Embryonic facial prominence (tissue), 1 donor: ENCODE results near the gene HADH.
A peak's percentile ranks its signal among the peaks of the same experiment; 100 is the strongest.
"Not testable (repeated sequence)": the region's sequence is repeated elsewhere in the genome, so short reads cannot be mapped to it uniquely, and the experiment has no call there.

ENCODE experiments used
- DNase-seq: peaks from one replicate; pipeline ENCODE4 v3.0.0-alpha.2; 2016; ENCODE audit errors: extremely low spot score

Gene HADH

DNA sequence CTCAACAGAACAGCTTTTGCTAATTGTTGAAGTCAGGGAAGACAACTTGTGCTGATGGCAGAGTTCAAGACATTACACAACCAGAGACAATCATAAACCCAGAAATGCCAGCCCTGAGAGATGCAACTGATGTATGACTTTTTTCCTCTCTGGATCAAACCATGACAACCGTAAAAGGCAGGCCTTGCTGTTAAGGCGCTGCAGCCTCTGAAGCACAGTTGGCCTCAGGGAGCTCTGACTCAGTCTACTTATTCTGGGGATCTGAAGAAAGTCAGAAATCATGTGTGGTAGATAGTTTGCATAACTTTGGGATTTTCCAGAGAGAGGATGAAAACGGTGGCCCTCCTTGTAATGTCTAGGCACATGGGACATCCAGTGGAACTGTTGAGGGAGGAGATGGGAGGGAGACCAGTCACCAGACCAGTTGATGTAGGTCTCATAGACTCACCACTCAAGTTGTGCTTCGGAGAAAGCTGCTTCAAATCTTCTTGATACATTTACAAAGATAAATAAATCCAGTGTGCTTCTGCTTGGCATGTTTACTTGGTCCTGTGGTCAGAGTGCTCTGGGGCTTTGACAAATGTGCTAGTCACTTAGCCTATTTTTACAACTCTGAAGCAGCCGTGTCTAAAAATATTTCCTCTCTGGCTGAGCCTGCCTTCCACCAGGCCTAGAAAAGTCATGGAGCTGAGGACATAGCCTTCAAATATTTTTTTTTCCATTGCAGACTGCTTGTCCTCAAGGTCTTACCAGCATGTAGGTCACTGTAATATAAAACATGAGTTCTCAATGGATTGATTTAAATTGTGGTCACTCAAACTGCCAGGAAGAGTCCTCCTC is 7.5 kb downstream of the HADH start:
- DNase-seq: no peak

GRCh38 chr4:107997794-107998193 is 8.1 kb downstream of the HADH start:
- DNase-seq: no peak

DNA sequence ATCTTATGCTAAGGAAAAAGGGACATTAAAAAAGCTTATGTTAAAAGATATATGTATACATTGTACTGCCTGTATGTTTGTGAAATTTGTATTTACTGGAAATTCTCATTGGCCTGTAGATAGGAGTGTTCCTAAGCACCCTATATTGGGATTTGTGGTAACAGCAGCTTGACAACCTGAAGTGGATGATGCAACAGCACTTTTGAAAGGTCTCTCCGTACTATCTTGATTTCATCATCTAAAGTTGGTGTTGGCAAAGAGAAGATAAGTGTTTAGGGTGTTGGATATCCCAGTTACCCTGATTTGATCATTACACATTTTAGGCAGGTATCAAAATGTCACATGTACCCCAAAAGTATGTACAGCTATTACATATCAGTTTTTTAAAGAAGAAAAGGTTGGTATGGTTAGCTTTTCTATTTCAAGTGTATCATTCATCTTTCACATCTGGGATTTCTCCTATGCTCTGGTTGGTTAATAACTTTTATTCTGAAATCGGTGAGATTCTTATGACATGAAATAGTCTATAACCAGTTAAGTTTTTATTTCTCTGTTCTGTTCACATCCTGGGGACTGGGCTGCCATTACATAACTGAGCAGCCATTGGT is 10.3 kb downstream of the HADH start:
- no peak for DNase-seq

GRCh38 chr4:108001540-108002135 is 11.9 kb downstream of the HADH start:
- no peak for DNase-seq

DNA sequence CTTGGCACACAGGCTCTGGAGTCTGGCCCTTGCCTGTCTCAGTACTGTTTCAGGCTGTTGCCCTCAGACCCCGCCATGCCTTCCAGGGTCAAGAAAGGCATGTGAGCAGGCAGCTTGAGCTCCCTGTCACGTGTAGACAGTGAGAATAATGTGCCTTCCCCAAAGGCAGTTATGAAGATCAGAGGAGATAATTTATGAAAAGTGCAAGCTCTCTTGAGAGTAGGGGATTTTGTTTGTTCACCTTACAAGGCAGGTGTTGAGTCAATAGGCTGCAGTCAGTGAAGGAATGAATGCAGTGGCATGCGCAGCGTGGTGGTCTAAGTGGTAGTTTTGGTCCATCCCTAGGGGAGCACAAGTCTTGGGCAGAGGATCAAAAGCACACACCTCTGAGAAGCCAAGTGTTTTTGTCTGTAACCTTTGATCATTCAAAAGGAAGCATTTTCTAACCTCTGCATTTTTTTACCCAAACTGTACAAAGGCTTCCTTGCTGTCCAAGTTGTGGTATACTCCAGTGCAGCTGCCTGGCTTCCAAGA is 14.4 kb downstream of the HADH start:
- DNase-seq: no peak

DNA sequence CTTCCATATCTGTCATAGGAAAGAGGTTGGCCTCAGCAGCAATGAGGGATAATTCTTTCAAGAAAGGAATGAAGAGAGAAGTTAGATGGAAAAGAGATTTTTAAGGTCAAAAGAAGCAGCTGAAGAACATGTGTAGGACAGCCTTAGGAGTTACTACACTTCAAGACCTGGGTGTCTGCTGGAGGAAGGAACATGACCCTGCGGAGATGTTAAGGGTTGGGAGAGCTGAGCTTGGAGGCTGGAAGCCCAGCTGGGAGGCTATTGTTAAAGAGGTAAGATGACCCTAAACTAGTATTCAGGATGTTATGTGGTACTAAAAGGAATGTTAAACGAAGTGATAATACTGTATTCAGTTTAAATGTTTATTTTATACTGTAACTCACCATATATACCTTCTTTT is 15.0 kb downstream of the HADH start:
- no peak for DNase-seq

DNA sequence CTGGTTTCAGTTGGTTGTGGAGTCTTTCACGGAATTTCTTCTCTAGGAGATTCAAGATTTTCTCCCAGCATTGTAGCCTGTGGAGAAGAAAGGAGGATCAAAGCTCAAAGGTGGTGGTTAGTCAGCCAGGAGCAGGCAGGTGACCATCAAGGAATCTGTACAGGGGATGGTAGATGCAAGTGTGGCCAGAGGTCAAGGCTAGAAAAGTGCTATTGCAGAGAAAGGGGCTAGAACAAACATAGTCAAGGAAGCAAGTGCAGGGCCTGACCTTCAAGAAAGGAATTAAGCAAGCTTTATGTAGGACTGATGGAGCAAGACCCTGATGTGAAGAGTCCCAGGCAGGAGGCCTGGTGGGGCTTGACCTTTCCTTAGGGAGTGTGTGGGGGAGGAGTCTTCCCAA is 16.1 kb downstream of the HADH start:
- DNase-seq: no peak

DNA sequence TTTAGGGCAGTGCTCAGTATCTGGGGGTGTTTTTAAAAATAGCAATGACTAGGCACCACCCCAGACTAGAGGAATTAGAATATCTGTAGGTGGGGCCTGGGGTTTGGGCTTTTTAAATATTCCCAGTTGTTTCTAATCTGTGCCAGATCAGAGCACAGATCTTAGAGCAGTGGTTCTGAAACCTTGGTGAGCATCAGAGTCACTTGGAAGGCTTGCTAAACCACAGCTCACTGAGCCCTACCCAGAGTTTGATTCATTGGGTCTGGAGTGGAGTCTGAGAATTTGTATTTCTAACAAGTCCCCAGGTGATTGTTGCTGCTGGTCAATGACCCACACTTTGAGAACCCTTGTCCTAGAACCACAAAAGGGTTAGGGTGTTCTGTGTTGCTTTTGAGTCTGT is 16.7 kb downstream of the HADH start:
- no peak for DNase-seq

DNA sequence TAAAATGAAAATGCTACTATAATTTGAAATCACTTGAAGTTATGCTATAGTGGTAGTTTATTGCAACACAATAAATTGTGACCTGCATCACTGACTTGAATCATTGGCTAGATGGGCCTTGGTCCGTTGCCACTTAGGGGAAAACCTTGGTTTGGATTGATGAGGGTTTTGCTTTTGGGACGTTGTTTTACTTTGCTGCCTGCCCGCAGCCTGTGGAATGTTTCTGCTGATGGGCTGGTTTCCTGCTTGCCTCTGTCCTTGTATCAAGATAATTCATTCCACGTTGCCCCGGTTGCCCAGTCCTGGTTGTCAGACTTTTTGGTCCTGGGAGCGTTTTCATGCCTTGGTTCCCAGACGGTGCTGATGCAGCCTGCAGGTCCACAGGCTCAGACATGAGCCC is 18.3 kb downstream of the HADH start:
- no peak for DNase-seq

DNA sequence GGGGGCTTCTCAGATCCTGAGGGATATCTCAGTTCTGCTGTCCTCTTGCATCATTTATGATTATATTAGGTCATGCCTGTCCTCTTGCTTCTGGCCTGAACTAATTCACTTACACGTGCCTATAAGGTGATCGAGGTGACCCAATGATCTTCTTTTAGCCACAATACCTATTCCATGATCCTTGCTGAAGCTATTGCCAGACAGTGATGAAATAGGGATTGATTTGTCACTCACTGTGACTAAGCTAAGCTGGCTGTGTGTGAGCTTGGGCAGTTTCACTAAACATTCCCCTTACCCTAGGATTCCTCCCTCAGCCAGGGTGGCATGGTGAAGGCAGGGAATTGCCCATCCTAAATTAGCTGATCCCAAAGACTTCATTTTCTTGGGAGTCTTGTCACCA is 19.0 kb downstream of the HADH start:
- DNase-seq: no peak

DNA sequence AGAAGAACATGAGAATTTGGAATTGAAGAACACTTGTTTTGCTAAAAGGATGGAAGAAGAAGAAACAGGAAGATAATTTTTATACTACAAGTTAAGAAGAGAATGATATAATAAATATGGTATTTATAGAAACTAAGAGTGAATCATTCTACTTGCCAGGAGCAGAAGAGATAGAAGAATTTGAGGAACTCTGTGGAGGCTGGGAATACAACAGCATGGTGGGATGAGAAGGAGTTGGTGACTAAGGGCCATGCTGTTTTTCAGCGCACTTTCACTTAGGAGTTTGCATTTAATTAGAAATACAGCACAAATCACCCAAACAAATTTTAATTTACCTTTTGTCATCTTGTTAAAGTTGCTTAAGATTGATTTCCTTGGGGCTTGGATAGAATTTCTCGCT is 20.5 kb downstream of the HADH start:
- no peak for DNase-seq

DNA sequence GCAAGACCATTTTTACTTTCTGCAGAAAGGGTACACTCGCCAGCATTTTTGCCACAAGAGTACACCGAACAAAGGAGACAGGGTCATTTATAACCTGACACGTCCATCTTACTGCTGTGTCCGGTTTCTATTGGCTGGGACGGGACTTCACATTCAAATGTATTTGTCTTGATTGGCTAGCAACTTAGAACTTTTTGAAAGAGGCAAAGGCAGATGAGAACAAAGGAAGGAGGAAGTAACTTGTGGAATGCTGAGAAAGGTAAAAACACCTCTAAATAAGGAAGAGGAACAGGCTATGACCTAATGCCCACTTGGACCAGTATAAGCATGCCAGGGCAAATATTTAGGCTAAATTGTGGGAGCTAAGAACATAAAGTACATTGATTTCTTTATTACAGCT is 22.7 kb downstream of the HADH start:
- not testable (repeated sequence) for DNase-seq

DNA sequence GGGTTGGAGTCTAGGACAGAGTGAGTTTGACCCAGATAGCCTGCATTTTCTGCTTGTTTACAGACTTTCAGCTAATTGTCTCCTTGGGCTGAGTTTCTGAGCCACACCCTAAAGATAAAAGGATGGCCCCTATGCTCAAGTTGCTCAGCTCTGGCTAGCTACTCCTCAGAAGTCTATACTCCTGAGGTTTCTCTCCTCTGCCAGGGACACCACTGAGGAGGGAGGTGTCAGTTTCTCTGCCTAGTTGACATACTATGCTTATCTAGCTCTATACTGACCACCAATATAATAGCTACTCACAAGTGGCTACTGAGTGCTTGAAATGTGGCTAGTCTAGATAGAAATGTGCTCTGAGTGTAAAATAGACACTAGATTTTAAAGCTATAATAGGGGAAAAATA is 23.6 kb downstream of the HADH start:
- DNase-seq: no peak

GRCh38 chr4:108013955-108014354 is 24.3 kb downstream of the HADH start:
- no peak for DNase-seq

DNA sequence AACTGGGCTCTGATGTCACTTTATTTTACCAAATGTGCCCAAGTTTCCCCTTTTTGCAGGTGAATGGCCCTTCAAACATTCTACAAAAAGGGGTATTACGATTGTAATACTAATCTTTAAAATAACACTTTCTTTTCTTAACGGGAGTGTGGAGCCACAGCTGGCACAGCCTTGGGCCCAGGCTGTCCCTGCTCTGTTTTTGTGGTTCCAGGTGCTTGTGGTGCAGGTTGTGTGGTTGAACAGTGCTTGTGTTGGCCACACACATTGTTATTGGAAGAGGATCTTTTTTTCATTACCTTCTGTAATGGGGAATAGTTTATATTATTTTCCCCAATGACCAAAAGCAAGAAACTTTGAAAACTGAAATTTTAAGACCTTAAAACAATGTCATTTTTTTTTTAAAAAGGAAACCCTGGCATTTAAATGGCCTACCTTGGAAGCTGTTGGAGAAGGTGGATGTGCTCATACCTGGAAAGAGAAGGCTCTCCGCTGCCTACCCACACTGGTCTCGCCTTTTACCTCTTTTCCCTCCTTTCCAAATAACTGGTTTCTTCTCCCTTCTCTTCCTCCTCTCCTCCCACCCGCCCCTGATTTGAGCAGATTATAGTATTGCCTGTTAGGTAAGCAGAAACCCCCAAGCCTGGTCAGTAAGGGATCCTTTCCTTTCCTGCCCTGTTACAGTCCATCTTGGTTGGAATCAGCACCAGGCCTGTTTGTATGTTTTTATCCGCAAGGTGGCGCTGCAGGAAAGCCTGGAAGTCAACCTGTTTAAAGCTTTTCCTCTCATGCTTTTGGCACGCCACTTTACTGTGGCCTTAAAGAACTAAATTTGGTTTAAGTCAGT is 28.6 kb downstream of the HADH start:
- peak; percentile 48 for DNase-seq

GRCh38 chr4:108018884-108019187 is 29.1 kb downstream of the HADH start:
- DNase-seq: no peak

DNA sequence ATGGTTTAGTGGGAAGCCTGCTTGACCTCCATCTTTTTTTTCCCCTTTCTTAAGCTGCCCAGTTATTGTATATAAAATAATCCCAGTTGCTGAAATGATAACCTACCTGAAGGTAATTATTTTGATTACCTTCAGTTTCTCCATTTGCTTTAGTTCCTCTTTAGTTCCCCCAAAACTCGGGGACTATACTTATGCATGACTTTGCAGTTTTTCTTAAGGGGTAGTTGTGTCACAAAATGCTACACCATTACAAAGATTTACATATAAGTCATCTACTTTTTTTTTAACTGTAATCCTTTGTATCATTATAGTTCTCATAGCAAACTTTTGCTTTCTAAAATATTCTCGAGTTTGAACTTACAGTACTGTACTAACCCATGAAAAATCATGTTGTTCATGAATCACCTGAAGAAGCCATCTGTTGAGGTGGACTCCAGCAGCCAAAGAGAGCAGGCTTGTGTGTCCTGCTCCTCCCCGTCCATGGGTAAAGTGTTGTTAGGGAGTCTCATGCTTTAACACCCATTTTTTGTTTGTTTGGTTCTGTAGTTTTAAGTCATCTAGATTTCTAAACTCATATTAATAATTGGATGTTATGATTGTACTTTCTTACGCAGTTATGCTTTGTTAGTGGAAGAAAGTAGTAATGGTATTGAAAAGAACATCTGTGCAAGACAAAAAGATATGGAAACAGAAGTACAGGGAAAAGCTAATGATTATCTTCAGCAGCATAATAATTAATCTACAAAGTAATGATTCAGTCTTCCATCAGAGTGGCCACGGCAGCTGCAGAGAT is 34.6 kb downstream of the HADH start:
- no peak for DNase-seq

DNA sequence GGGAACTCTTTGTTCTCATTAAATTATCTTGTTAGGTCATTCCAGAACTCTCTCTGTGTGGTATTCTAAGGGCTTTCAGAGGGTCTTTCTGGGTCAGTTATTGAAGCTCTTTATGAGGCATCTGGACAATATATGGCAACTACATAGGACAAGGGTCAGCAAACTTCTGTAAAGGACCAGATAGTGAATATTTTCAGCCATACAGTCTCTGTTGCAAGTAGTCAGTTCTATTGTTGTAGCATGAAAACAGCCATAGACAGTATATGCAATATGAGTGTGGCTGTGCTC is 35.1 kb downstream of the HADH start:
- DNase-seq: no peak

DNA sequence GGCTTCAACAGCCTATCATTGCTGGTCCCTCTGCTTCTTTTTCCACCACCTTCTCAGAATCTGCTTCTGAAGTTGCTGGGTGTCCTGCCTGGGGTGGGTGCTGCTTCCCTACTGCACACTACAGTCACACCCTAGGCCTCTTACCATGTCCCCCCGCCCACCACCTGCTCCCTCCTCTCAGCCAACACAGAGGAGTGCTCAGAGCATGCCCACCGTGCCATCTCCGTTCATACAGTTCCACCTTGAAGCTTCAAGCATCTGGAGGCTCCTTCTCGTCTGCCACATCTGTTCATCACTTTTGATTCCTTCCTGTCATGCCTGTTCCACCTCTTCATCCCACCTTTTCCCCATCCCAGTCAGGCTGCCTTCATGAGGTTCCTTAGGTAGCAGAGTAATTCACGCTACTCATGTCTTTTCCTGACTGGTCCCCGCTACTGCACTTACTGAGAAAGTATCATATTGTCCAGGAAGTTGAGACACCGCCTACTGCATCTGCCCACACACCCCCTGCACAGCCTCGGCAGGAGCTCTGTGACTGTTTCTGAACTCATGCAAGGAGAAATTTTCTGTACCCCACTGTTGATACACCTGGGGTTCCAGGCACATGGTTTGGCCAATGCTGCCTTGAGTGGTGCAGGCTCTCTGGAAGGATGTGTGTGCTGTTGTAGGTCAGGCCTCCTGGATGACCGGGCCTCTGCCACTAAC is 39.5 kb downstream of the HADH start:
- no peak for DNase-seq

- no peak for DNase-seq
These were observed 40.0 kb downstream of the HADH start for GRCh38 chr4:108029731-108030130.

DNA sequence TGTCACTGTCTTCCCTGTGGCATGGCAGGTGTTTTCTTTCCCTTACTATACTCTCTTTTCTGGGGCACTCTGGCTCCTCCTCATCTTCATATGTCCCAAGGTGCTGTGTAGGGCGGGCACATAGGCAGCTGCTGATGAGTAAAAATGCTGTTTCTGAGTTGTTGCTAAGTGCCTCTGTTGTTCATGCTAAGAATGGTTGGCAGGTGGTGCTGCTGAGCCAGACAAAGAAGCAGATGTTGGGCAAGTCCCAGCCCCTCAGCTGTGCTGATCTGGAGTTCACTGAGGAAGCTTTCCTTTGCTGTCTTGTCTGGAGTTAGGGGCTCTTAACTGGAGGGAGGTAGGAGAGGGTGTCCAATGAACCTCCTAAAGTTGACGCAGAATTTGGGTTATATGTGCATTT is 40.6 kb downstream of the HADH start:
- peak; percentile 45 for DNase-seq
